Measurements from ENCODE around the gene TCEANC. TPM values are rescaled to one million over a fixed set of nuclear protein-coding genes. Genes with fewer than 3 reads are reported as not detected.
"Not testable (repeated sequence)": the region's sequence is repeated elsewhere in the genome, so short reads cannot be mapped to it uniquely, and the experiment has no call there.

Gene TCEANC
- total RNA-seq, 1 donor from 2014 or later = 2.5 TPM

DNA sequence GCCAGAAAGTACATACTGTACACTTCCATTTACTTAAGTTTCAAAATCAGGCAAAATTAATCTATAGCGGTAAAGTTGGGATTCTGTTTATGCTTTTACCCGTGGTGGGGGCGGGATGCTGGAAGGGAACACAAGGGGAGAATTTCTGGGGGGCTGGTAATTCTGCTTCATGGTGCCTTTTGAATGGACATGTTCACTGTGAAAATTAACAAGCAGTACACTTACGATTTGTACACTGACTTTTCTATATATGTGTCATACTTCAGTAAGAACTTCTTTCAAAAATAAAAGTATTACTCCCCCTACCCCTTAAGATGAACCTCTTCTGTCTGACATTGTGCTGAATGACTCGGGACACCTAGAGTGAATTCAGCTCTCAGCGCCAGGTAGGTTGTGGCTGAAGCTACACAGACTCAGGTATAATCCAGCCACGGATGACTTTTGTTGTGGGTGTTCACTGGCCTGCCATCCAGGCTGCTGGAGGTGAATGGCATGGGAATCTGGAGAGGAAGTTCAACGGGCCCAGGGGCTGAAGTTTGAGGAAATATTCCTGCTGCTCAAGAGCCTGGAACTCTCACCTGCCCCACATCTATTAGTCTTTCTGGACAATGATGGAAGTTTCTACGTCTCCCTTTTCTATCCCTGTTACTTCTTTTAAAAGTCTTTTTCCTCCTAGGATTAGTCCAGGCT is 7.3 kb upstream of the TCEANC start:
- TF ChIP-seq, protein P1, sequence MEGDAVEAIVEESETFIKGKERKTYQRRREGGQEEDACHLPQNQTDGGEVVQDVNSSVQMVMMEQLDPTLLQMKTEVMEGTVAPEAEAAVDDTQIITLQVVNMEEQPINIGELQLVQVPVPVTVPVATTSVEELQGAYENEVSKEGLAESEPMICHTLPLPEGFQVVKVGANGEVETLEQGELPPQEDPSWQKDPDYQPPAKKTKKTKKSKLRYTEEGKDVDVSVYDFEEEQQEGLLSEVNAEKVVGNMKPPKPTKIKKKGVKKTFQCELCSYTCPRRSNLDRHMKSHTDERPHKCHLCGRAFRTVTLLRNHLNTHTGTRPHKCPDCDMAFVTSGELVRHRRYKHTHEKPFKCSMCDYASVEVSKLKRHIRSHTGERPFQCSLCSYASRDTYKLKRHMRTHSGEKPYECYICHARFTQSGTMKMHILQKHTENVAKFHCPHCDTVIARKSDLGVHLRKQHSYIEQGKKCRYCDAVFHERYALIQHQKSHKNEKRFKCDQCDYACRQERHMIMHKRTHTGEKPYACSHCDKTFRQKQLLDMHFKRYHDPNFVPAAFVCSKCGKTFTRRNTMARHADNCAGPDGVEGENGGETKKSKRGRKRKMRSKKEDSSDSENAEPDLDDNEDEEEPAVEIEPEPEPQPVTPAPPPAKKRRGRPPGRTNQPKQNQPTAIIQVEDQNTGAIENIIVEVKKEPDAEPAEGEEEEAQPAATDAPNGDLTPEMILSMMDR (IDR thresholded peaks at IDR 0.05) = no peak
- Mint-ChIP-seq H3K4me1 (ENCODE audit: low read depth) (peaks cover 21% of the 10 kb centered on the region), H3K36me3 (ENCODE audit: low read depth) (no peaks in the 10 kb centered on the region), H3K27me3 (ENCODE audit: low read depth) (no peaks in the 10 kb centered on the region), H3K4me3 (ENCODE audit: unreplicated experiment) (no peak overlapping the region), H3K27ac (ENCODE audit: unreplicated experiment) (peak overlapping the region; percentile 65), H3K9me3 (ENCODE audit: low read depth) (no peaks in the 10 kb centered on the region)
- no peak for DNase-seq (ENCODE audit: low spot score)

DNA sequence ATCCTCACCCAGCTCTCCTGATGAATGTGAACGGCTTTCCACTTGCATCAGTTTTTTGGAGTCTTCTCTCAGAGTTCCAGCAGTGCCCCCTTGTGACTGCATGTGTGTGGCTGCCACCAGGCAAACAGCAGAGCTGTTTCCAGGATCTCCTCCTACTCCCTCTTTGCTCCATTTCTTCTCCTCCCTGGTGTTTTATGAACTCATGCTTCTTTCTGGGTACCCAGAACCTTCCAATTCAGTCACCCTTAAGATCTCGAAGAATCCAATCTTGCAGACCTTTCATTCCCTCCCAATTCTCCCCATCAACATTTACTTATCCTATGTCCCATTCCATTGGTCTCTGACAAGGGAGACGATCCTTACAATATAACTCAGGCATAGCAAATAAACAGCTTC is 6.8 kb upstream of the TCEANC start:
- no peak for DNase-seq (ENCODE audit: low spot score)
- no peaks in the 10 kb centered on the region for H3K27me3 Mint-ChIP-seq (ENCODE audit: low read depth)
- TF ChIP-seq, protein P1 (IDR thresholded peaks at IDR 0.05) = peak; percentile 83
- H3K27ac Mint-ChIP-seq (ENCODE audit: unreplicated experiment) = peak overlapping the region; percentile 65
- H3K36me3 Mint-ChIP-seq (ENCODE audit: low read depth) = no peaks in the 10 kb centered on the region
- H3K4me1 Mint-ChIP-seq (ENCODE audit: low read depth) = peaks cover 21% of the 10 kb centered on the region
- H3K9me3 Mint-ChIP-seq (ENCODE audit: low read depth) = no peaks in the 10 kb centered on the region
- no peak overlapping the region for H3K4me3 Mint-ChIP-seq (ENCODE audit: unreplicated experiment)

DNA sequence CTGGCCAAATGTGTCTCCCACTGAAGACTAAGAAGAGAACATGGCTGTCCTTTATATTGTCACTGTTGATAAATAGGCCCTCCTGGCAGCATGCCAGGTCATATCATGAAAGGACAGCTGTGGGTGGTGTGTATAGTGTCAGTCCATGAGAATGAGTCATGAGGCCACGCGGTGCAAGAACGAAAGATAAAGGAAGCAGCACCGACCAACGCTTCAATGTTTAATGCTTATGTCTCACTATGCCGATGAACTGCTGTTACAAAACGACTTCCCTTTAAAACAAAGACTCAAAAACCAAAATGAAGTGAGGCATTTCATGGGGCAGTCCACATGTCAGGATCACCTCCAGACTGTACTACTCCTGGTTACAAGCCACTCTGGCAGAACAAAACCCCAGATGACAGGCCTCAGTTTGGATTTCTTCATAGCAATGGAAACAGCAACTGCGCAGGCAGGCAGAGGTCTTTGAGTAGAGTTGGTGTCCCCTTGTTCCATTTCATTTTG is 5.2 kb upstream of the TCEANC start:
- Mint-ChIP-seq H3K27ac (ENCODE audit: unreplicated experiment) (peak overlapping the region; percentile 58), H3K4me3 (ENCODE audit: unreplicated experiment) (no peak overlapping the region), H3K27me3 (ENCODE audit: low read depth) (no peaks in the 10 kb centered on the region), H3K36me3 (ENCODE audit: low read depth) (no peaks in the 10 kb centered on the region), H3K4me1 (ENCODE audit: low read depth) (peaks cover 26% of the 10 kb centered on the region), H3K9me3 (ENCODE audit: low read depth) (no peaks in the 10 kb centered on the region)
- no peak for DNase-seq (ENCODE audit: low spot score)
- TF ChIP-seq, protein P1 (IDR thresholded peaks at IDR 0.05) = no peak

DNA sequence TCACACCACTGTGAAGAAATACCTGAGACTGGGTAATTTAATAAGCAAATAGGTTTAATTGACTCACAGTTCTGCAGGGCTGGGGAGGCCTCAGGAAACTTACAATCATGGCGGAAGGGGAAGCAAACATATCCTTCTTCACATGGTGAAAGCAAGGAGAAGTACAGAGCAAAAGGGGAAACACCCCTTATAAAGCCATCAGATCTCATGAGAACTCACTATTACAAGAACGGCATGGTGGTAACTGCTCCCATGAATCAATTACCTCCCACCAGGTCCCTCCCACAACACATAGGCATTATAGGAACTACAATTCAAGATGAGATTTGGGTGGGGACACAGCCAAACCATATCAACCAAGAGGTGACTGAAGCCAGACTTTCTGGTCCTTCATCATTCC is 4.6 kb upstream of the TCEANC start:
- not testable (repeated sequence) for H3K4me3 Mint-ChIP-seq (ENCODE audit: unreplicated experiment); H3K36me3 Mint-ChIP-seq (ENCODE audit: low read depth); H3K27ac Mint-ChIP-seq (ENCODE audit: unreplicated experiment); DNase-seq (ENCODE audit: low spot score); H3K9me3 Mint-ChIP-seq (ENCODE audit: low read depth); H3K27me3 Mint-ChIP-seq (ENCODE audit: low read depth)
- H3K4me1 Mint-ChIP-seq (ENCODE audit: low read depth) = peaks cover 26% of the 10 kb centered on the region

DNA sequence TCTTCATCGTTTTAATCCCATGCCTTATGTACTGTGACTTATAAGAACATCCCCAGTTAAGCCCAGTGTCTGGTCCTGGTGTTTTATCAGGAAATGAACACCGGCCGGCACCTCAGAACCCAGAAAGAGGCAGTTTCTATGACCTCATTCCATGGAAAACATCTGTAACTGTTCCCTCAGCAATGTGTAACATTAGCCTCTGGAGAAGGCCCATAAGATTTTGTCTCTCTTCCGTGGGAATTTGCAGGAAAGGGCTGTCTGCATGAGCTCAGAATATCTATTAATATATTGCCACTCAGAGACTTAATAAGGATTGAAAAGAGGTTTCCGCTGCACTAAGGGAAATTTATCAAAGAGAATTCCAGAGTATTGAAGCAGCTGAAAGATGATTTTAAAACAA is 3.1 kb upstream of the TCEANC start:
- peaks cover 26% of the 10 kb centered on the region for H3K4me1 Mint-ChIP-seq (ENCODE audit: low read depth)
- H3K9me3 Mint-ChIP-seq (ENCODE audit: low read depth) = no peaks in the 10 kb centered on the region
- TF ChIP-seq, protein P1 (IDR thresholded peaks at IDR 0.05) = no peak
- no peak for DNase-seq (ENCODE audit: low spot score)
- H3K27ac Mint-ChIP-seq (ENCODE audit: unreplicated experiment) = peak overlapping the region; percentile 91
- no peak overlapping the region for H3K4me3 Mint-ChIP-seq (ENCODE audit: unreplicated experiment)
- no peaks in the 10 kb centered on the region for H3K27me3 Mint-ChIP-seq (ENCODE audit: low read depth)
- H3K36me3 Mint-ChIP-seq (ENCODE audit: low read depth) = no peaks in the 10 kb centered on the region

DNA sequence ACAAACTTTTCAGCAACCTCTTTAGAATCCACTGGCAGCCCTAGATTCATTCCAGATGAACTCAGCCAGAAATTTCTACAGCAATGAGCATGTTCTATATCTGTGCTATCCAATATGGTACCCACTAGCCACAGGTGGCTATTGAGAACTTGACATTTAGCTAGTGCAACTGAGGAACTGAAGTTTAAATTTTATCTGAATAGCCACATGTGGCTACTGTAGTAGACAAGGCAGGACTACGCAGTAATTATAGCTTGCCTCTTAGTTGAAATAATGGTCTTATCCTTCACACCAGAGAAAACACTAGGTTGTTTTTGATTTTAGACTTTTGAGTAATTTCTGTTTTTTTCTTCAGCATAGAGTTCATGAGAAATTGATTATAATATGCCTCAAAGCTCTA is 2.6 kb upstream of the TCEANC start:
- TF ChIP-seq, protein P1 (IDR thresholded peaks at IDR 0.05) = no peak
- no peak overlapping the region for H3K4me3 Mint-ChIP-seq (ENCODE audit: unreplicated experiment)

More for the DNA sequence above, 2.6 kb upstream of the TCEANC start:
- Mint-ChIP-seq H3K27me3 (ENCODE audit: low read depth) (no peaks in the 10 kb centered on the region), H3K36me3 (ENCODE audit: low read depth) (no peaks in the 10 kb centered on the region), H3K27ac (ENCODE audit: unreplicated experiment) (peak overlapping the region; percentile 5), H3K4me1 (ENCODE audit: low read depth) (peaks cover 26% of the 10 kb centered on the region), H3K9me3 (ENCODE audit: low read depth) (no peaks in the 10 kb centered on the region)
- no peak for DNase-seq (ENCODE audit: low spot score)

Measured in chondrocyte (in vitro differentiated cells).